HEK293 (cell line): Measurements from ENCODE around the gene TPRN.

Experiments used
- BCL11B ChIP-seq: fragments of 450-650 bp; formaldehyde crosslinking; IDR thresholded peaks from 2 replicates; pipeline ENCODE4 v1.5.1; 2016; ENCODE audit warnings: low read depth, missing biosample characterization, missing genetic modification characterization
- EGR2 ChIP-seq: fragments of 450-650 bp; formaldehyde crosslinking; IDR thresholded peaks from 2 replicates; pipeline ENCODE4 v1.5.1; 2016; ENCODE audit warnings: low read depth, missing biosample characterization, missing genetic modification characterization
- KLF7 ChIP-seq: fragments of 450-650 bp; formaldehyde crosslinking; IDR thresholded peaks from 2 replicates; pipeline ENCODE4 v1.5.1; 2016; ENCODE audit warnings: missing biosample characterization, missing genetic modification characterization, borderline replicate concordance
- SCRT2 ChIP-seq: fragments of 450-650 bp; formaldehyde crosslinking; IDR thresholded peaks from 2 replicates; pipeline ENCODE4 v1.5.1; 2016; ENCODE audit warnings: missing biosample characterization, missing genetic modification characterization
- TCF7L2 ChIP-seq: IDR thresholded peaks from 2 replicates; pipeline ENCODE4 v1.6.1; 2011; ENCODE audit warnings: low read depth, mild to moderate bottlenecking, inconsistent platforms, low read length, moderate library complexity, borderline replicate concordance
- ZNF10 ChIP-seq: fragments of 450-650 bp; formaldehyde crosslinking; IDR thresholded peaks from 2 replicates; pipeline ENCODE4 v1.5.1; 2017; ENCODE audit warnings: missing biosample characterization, missing genetic modification characterization
- ZNF121 ChIP-seq: fragments of 450-650 bp; formaldehyde crosslinking; IDR thresholded peaks from 2 replicates; pipeline ENCODE4 v1.5.1; 2016; ENCODE audit warnings: missing biosample characterization, missing genetic modification characterization
- ZNF324 ChIP-seq: fragments of 450-650 bp; formaldehyde crosslinking; IDR thresholded peaks from 2 replicates; pipeline ENCODE4 v1.5.1; 2016; ENCODE audit warnings: missing biosample characterization, missing genetic modification characterization
- ZNF391 ChIP-seq: fragments of 450-650 bp; formaldehyde crosslinking; IDR thresholded peaks from 2 replicates; pipeline ENCODE4 v1.5.1; 2016; ENCODE audit warnings: low read depth, missing biosample characterization, missing genetic modification characterization, borderline replicate concordance
- ZNF426 ChIP-seq: fragments of 450-650 bp; formaldehyde crosslinking; IDR thresholded peaks from 2 replicates; pipeline ENCODE4 v1.5.1; 2017; ENCODE audit warnings: missing biosample characterization, missing genetic modification characterization, mild to moderate bottlenecking, inconsistent platforms, moderate library complexity
- ZNF501 ChIP-seq: fragments of 450-650 bp; formaldehyde crosslinking; IDR thresholded peaks from 2 replicates; pipeline ENCODE4 v1.5.1; 2016; ENCODE audit warnings: missing biosample characterization, missing genetic modification characterization
- ZNF514 ChIP-seq: fragments of 450-650 bp; formaldehyde crosslinking; IDR thresholded peaks from 2 replicates; pipeline ENCODE4 v1.5.1; 2016; ENCODE audit warnings: missing biosample characterization, missing genetic modification characterization
- ZNF548 ChIP-seq: fragments of 450-650 bp; formaldehyde crosslinking; IDR thresholded peaks from 2 replicates; pipeline ENCODE4 v1.5.1; 2016; ENCODE audit warnings: missing biosample characterization, missing genetic modification characterization
- ZNF549 ChIP-seq: fragments of 450-650 bp; IDR thresholded peaks from 2 replicates; pipeline ENCODE4 v1.5.1; 2018; ENCODE audit warnings: missing biosample characterization, missing genetic modification characterization, mild to moderate bottlenecking, inconsistent platforms, moderate library complexity
- ZNF585B ChIP-seq: fragments of 450-650 bp; formaldehyde crosslinking; IDR thresholded peaks from 2 replicates; pipeline ENCODE4 v1.5.1; 2016; ENCODE audit warnings: missing biosample characterization, missing genetic modification characterization
- ZNF624 ChIP-seq: fragments of 450-650 bp; formaldehyde crosslinking; IDR thresholded peaks from 2 replicates; pipeline ENCODE4 v1.5.1; 2017; ENCODE audit warnings: missing biosample characterization, missing genetic modification characterization
- ZNF664 ChIP-seq: fragments of 450-650 bp; formaldehyde crosslinking; IDR thresholded peaks from 2 replicates; pipeline ENCODE4 v1.5.1; 2016; ENCODE audit warnings: missing biosample characterization, missing genetic modification characterization
- ZNF830 ChIP-seq: fragments of 450-650 bp; IDR thresholded peaks from 2 replicates; pipeline ENCODE4 v1.5.0; 2018; ENCODE audit warnings: missing biosample characterization, missing genetic modification characterization, low read depth, mild to moderate bottlenecking, moderate library complexity
- ZSCAN30 ChIP-seq: fragments of 450-650 bp; IDR thresholded peaks from 2 replicates; pipeline ENCODE4 v1.5.1; 2018; ENCODE audit warnings: missing biosample characterization, mild to moderate bottlenecking, missing genetic modification characterization, moderate library complexity
- TF ChIP-seq, protein P1 (sequence below): fragments of 450-650 bp; formaldehyde crosslinking; IDR thresholded peaks from 2 replicates; pipeline ENCODE4 v1.5.1; 2016; ENCODE audit warnings: missing biosample characterization, missing genetic modification characterization
- TF ChIP-seq, protein P2 (sequence below): fragments of 450-650 bp; formaldehyde crosslinking; conservative IDR thresholded peaks from 2 replicates; pipeline ENCODE4 v1.5.1; 2016; ENCODE audit warnings: low read depth, missing biosample characterization, missing genetic modification characterization
- TF ChIP-seq, protein P3 (sequence below): fragments of 450-650 bp; formaldehyde crosslinking; IDR thresholded peaks from 2 replicates; pipeline ENCODE4 v1.5.1; 2016; ENCODE audit warnings: missing biosample characterization, missing genetic modification characterization, borderline replicate concordance
- TF ChIP-seq, protein P4 (sequence below): fragments of 450-650 bp; IDR thresholded peaks from 2 replicates; pipeline ENCODE4 v1.5.1; 2018; ENCODE audit warnings: missing biosample characterization, mild to moderate bottlenecking, missing genetic modification characterization
- TF ChIP-seq, protein P5 (sequence below): sonication (generic); formaldehyde crosslinking; IDR thresholded peaks from 2 replicates; pipeline ENCODE4 v1.8.1; 2022; ENCODE audit warnings: mild to moderate bottlenecking, moderate library complexity, missing genetic modification reagents
- TF ChIP-seq, protein P6 (sequence below): IDR thresholded peaks from 2 replicates; pipeline ENCODE4 v1.6.1; 2011; ENCODE audit warnings: mild to moderate bottlenecking, low read depth, low read length, borderline replicate concordance

Gene TPRN

DNA sequence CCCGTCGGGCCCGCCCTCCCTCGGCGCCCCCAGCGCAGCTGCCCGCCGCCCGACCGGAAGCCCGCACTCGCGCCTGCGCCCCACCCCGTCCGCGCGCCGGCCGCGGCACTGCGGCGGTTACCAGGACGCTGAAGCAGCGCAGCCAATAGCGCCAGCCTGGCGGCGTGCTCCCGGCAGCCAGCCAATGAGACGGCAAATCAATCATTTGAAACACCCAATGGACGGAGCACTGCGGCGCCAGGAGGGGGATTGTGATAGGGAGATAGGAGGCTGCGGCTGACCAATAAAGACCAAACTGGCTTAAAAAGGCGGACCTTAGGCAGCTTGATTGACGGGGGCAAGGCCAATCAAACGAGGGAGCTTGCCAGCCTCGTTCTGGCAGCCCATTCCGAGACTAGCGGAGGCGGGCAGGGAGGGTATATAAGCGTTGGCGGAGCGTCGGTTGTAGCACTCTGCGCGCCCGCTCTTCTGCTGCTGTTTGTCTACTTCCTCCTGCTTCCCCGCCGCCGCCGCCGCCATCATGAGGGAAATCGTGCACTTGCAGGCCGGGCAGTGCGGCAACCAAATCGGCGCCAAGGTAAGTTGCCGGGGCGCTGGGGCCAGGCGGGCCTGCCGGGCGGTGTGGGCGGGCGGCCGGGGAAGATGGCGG, 40.4 kb upstream of the TPRN start, which contains the start of gene TUBB4B (continued):
- TF ChIP-seq, protein P1, sequence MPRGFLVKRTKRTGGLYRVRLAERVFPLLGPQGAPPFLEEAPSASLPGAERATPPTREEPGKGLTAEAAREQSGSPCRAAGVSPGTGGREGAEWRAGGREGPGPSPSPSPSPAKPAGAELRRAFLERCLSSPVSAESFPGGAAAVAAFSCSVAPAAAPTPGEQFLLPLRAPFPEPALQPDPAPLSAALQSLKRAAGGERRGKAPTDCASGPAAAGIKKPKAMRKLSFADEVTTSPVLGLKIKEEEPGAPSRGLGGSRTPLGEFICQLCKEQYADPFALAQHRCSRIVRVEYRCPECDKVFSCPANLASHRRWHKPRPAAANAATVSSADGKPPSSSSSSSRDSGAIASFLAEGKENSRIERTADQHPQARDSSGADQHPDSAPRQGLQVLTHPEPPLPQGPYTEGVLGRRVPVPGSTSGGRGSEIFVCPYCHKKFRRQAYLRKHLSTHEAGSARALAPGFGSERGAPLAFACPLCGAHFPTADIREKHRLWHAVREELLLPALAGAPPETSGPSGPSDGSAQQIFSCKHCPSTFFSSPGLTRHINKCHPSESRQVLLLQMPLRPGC (tag by site-specific recombination): 0 out of 2 replicates have a peak, but pooled peaks have one; percentile 57
- TF ChIP-seq ZNF514 (no peak), ZNF585B (no peak), ZNF624 (tag by site-specific recombination) (peak; percentile 29; the same call in 1 of the 2 replicates), SCRT2 (tag by site-specific recombination) (no peak), ZNF324 (tag by site-specific recombination) (0 out of 2 replicates have a peak, but pooled peaks have one; percentile 42), ZNF391 (tag by site-specific recombination) (peak; percentile 93), ZNF426 (tag by site-specific recombination) (no peak), ZNF121 (tag by site-specific recombination) (no peak), ZNF830 (no peak), ZNF548 (tag by site-specific recombination) (no peak), KLF7 (tag by site-specific recombination) (peak; percentile 29; the same call in 1 of the 2 replicates), ZNF501 (tag by site-specific recombination) (0 out of 2 replicates have a peak, but pooled peaks have one; percentile 15), BCL11B (tag by site-specific recombination) (no peak), TCF7L2 (no peak), ZSCAN30 (tag by site-specific recombination) (peak; percentile 69), ZNF664 (tag by site-specific recombination) (no peak), ZNF549 (tag by site-specific recombination) (no peak), ZNF10 (tag by site-specific recombination) (no peak), EGR2 (tag by site-specific recombination) (peak; percentile 70)
- TF ChIP-seq, protein P2, sequence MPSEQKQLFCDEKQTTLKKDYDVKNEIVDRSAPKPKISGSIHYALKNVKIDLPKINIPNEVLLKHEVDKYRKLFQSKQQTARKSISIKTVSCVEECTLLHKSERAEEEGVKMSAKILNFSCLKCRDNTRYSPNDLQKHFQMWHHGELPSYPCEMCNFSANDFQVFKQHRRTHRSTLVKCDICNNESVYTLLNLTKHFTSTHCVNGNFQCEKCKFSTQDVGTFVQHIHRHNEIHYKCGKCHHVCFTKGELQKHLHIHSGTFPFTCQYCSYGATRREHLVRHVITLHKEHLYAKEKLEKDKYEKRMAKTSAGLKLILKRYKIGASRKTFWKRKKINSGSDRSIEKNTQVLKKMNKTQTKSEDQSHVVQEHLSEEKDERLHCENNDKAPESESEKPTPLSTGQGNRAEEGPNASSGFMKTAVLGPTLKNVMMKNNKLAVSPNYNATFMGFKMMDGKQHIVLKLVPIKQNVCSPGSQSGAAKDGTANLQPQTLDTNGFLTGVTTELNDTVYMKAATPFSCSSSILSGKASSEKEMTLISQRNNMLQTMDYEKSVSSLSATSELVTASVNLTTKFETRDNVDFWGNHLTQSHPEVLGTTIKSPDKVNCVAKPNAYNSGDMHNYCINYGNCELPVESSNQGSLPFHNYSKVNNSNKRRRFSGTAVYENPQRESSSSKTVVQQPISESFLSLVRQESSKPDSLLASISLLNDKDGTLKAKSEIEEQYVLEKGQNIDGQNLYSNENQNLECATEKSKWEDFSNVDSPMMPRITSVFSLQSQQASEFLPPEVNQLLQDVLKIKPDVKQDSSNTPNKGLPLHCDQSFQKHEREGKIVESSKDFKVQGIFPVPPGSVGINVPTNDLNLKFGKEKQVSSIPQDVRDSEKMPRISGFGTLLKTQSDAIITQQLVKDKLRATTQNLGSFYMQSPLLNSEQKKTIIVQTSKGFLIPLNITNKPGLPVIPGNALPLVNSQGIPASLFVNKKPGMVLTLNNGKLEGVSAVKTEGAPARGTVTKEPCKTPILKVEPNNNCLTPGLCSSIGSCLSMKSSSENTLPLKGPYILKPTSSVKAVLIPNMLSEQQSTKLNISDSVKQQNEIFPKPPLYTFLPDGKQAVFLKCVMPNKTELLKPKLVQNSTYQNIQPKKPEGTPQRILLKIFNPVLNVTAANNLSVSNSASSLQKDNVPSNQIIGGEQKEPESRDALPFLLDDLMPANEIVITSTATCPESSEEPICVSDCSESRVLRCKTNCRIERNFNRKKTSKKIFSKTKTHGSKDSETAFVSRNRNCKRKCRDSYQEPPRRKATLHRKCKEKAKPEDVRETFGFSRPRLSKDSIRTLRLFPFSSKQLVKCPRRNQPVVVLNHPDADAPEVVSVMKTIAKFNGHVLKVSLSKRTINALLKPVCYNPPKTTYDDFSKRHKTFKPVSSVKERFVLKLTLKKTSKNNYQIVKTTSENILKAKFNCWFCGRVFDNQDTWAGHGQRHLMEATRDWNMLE: no peak
- TF ChIP-seq, protein P3, sequence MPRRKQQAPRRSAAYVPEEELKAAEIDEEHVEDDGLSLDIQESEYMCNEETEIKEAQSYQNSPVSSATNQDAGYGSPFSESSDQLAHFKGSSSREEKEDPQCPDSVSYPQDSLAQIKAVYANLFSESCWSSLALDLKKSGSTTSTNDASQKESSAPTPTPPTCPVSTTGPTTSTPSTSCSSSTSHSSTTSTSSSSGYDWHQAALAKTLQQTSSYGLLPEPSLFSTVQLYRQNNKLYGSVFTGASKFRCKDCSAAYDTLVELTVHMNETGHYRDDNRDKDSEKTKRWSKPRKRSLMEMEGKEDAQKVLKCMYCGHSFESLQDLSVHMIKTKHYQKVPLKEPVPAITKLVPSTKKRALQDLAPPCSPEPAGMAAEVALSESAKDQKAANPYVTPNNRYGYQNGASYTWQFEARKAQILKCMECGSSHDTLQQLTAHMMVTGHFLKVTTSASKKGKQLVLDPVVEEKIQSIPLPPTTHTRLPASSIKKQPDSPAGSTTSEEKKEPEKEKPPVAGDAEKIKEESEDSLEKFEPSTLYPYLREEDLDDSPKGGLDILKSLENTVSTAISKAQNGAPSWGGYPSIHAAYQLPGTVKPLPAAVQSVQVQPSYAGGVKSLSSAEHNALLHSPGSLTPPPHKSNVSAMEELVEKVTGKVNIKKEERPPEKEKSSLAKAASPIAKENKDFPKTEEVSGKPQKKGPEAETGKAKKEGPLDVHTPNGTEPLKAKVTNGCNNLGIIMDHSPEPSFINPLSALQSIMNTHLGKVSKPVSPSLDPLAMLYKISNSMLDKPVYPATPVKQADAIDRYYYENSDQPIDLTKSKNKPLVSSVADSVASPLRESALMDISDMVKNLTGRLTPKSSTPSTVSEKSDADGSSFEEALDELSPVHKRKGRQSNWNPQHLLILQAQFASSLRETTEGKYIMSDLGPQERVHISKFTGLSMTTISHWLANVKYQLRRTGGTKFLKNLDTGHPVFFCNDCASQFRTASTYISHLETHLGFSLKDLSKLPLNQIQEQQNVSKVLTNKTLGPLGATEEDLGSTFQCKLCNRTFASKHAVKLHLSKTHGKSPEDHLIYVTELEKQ (tag by site-specific recombination): 0 out of 2 replicates have a peak, but pooled peaks have one; percentile 11
- TF ChIP-seq, protein P4, sequence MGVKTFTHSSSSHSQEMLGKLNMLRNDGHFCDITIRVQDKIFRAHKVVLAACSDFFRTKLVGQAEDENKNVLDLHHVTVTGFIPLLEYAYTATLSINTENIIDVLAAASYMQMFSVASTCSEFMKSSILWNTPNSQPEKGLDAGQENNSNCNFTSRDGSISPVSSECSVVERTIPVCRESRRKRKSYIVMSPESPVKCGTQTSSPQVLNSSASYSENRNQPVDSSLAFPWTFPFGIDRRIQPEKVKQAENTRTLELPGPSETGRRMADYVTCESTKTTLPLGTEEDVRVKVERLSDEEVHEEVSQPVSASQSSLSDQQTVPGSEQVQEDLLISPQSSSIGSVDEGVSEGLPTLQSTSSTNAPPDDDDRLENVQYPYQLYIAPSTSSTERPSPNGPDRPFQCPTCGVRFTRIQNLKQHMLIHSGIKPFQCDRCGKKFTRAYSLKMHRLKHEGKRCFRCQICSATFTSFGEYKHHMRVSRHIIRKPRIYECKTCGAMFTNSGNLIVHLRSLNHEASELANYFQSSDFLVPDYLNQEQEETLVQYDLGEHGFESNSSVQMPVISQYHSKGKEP (tag by site-specific recombination): 0 out of 2 replicates have a peak, but pooled peaks have one; percentile 18
- TF ChIP-seq, protein P5, sequence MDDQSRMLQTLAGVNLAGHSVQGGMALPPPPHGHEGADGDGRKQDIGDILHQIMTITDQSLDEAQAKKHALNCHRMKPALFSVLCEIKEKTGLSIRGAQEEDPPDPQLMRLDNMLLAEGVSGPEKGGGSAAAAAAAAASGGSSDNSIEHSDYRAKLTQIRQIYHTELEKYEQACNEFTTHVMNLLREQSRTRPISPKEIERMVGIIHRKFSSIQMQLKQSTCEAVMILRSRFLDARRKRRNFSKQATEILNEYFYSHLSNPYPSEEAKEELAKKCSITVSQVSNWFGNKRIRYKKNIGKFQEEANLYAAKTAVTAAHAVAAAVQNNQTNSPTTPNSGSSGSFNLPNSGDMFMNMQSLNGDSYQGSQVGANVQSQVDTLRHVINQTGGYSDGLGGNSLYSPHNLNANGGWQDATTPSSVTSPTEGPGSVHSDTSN (CRISPR knock-in tag): peak; percentile 100
- TF ChIP-seq, protein P6, sequence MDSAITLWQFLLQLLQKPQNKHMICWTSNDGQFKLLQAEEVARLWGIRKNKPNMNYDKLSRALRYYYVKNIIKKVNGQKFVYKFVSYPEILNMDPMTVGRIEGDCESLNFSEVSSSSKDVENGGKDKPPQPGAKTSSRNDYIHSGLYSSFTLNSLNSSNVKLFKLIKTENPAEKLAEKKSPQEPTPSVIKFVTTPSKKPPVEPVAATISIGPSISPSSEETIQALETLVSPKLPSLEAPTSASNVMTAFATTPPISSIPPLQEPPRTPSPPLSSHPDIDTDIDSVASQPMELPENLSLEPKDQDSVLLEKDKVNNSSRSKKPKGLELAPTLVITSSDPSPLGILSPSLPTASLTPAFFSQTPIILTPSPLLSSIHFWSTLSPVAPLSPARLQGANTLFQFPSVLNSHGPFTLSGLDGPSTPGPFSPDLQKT: peak; percentile 65; the same call in 1 of the 2 replicates
